AG04450 (cell line): ENCODE data around the gene YIF1A. TPM values are rescaled to one million over a fixed set of nuclear protein-coding genes. Genes with fewer than 3 reads are reported as not detected.
A peak's percentile ranks its signal among the peaks of the same experiment; 100 is the strongest.

ENCODE experiments used
- CTCF ChIA-PET: fragments of 300-600, 350-600 bp; formaldehyde crosslinking; extraction: SDS; loops from one replicate; lab custom pipeline; 2022; ENCODE audit warnings: antibody characterized with exemption, inconsistent platforms; lab: Charles Lee
- POLR2A ChIA-PET: fragments of 350-600 bp; formaldehyde crosslinking; extraction: SDS; loops from one replicate; lab custom pipeline; 2021; ENCODE audit warnings: antibody characterized with exemption, inconsistent platforms; lab: Yijun Ruan, JAX
- DNase-seq: peaks from one replicate; pipeline ENCODE4 v3.0.0-alpha.2; 2011; ENCODE audit warnings: low read depth, low spot score
- H3K27ac ChIP-seq: one replicate; pipeline ENCODE4 v1.5.1; 2012; ENCODE audit warnings: low read depth, low read length, control low read depth
- H3K27me3 ChIP-seq: one replicate; pipeline ENCODE4 v1.6.0; 2012; ENCODE audit warnings: low read length; ENCODE audit not compliant: control insufficient read depth, insufficient read depth
- H3K4me3 ChIP-seq: 2 replicates; pipeline ENCODE4 v1.5.1; 2011; ENCODE audit warnings: mild to moderate bottlenecking, low read depth, low read length, control low read depth
- H3K9me3 ChIP-seq: 2 replicates; pipeline ENCODE4 v1.5.1; 2012; ENCODE audit warnings: low read length; ENCODE audit not compliant: control insufficient read depth, insufficient read depth
- CTCF ChIP-seq: IDR thresholded peaks from 2 replicates; pipeline ENCODE4 v1.5.1; 2011; ENCODE audit warnings: low read depth, low read length, control low read depth, inconsistent platforms
- polyA plus RNA-seq: library from polyadenylated mRNA; depleted of rRNA; stranded (reverse); fragments of >200 nt; gene quantifications from 2 replicates; pipeline ENCODE4 v1.2.3, GENCODE V29; 2011

The YIF1A gene
- polyA plus RNA-seq, 1 experiment = 126 TPM

GRCh38 chr11:66314561-66315497, 25.9 kb upstream of the YIF1A start:
- Histone ChIP-seq H3K27me3 (no peaks in the 10 kb centered on the region), H3K4me3 (peak overlapping the region; percentile 87), H3K9me3 (peaks cover 8% of the 10 kb centered on the region; the same call in 1 of the 2 replicates), H3K27ac (peak overlapping the region; percentile 97)
- DNase-seq = no peak
- TF ChIP-seq CTCF = no peak
- ChIA-PET POLR2A (interaction anchor here (1.5 to 1.9 kb wide), 2 partner anchors 12 to 20 kb away, joined by 5 read pairs; no protein-coding TSS in a partner anchor), CTCF (interaction anchor here (1.0 to 3.9 kb wide), 2 partner anchors 16 to 21 kb away, joined by 5 to 62 read pairs; partner anchors contain the start of gene RIN1)

- peak overlapping the region; percentile 87 for H3K4me3 ChIP-seq
- ChIA-PET POLR2A (interaction anchor here (1.6 to 3.1 kb wide), 6 partner anchors 11 to 34 kb away, joined by 5 to 99 read pairs (median 14); partner anchors contain the start of gene RIN1), CTCF (interaction anchor here (1.2 to 3.9 kb wide), 4 partner anchors 13 to 71 kb away, joined by 3 to 98 read pairs (median 37); partner anchors contain the start of gene YIF1A)
- TF ChIP-seq CTCF = no peak
- no peak for DNase-seq
- peak overlapping the region; percentile 97 for H3K27ac ChIP-seq
- no peaks in the 10 kb centered on the region for H3K27me3 ChIP-seq
- H3K9me3 ChIP-seq = peaks cover 8% of the 10 kb centered on the region; the same call in 1 of the 2 replicates
Observed at GRCh38 chr11:66314186-66314501, 25.2 kb upstream of the YIF1A start.

- DNase-seq = no peak
- Histone ChIP-seq H3K27me3 (no peaks in the 10 kb centered on the region), H3K9me3 (peaks cover 8% of the 10 kb centered on the region; the same call in 1 of the 2 replicates), H3K27ac (peak overlapping the region; percentile 97), H3K4me3 (peak overlapping the region; percentile 87)
- CTCF ChIA-PET = interaction anchor here (0.6 to 3.9 kb wide), 12 partner anchors 8 to 960 kb away, joined by 3 to 98 read pairs (median 6); partner anchors contain the start of genes BRMS1, RIN1 and YIF1A
- POLR2A ChIA-PET = interaction anchor here (0.5 to 3.1 kb wide), 17 partner anchors 11 to 749 kb away, joined by 3 to 99 read pairs (median 5); partner anchors contain the start of genes FOSL1, RIN1, SLC29A2 and YIF1A
- TF ChIP-seq CTCF = peak; percentile 40; the same call in 1 of the 2 replicates
Observed at GRCh38 chr11:66313321-66314185, 24.6 kb upstream of the YIF1A start.

GRCh38 chr11:66312549-66313320, 23.8 kb upstream of the YIF1A start:
- no peak for TF ChIP-seq CTCF
- CTCF ChIA-PET = interaction anchor here (0.6 to 3.9 kb wide), 21 partner anchors 9 to 960 kb away, joined by 3 to 98 read pairs (median 5); partner anchors contain the start of genes BRMS1, RIN1 and YIF1A
- DNase-seq = peak; percentile 99
- POLR2A ChIA-PET = interaction anchor here (0.5 to 3.1 kb wide), 22 partner anchors 9 to 748 kb away, joined by 3 to 99 read pairs (median 5); partner anchors contain the start of genes BRMS1, CCDC85B, FOSL1 and PELI3
- Histone ChIP-seq H3K27me3 (peaks cover 4% of the 10 kb centered on the region), H3K27ac (peak overlapping the region; percentile 97), H3K9me3 (peaks cover 8% of the 10 kb centered on the region; the same call in 1 of the 2 replicates), H3K4me3 (peak overlapping the region; percentile 87)
